ENCODE data around the gene GRID1. TPM values are rescaled to one million over a fixed set of nuclear protein-coding genes. Genes with fewer than 3 reads are reported as not detected.

Gene GRID1
- total RNA-seq, 1 experiment from 2014 or later, result 5.6 TPM

- H3K79me2 ChIP-seq (ENCODE audit: insufficient read depth, low read length), result no peaks in the 10 kb centered on the region
- H3K27ac ChIP-seq (ENCODE audit: low read depth, low read length), result no peak overlapping the region
- CTCF ChIA-PET, result interaction anchor here (2.3 kb wide), 1 partner anchor 9 kb away, joined by 6 read pairs; no protein-coding TSS in a partner anchor
- H3K4me3 ChIP-seq (replicated peaks in 1 of 2; ENCODE audit: low read depth in 1 of 2, low read length in 2 of 2), result no peak overlapping the region
- no peaks in the 10 kb centered on the region for H3K9me2 ChIP-seq (ENCODE audit: insufficient read depth)
- no peak overlapping the region for H2AFZ ChIP-seq (ENCODE audit: low read depth, low read length, poor library complexity, severe bottlenecking)
- H3K27me3 ChIP-seq (ENCODE audit: insufficient read depth, low read length), result no peaks in the 10 kb centered on the region
- no peak for DNase-seq (ENCODE audit: low read depth, low spot score)
- RAD21 ChIA-PET (ENCODE audit: low non-redundant PET in 1 of 2, low total read pairs in 2 of 2, uncharacterized antibody in 2 of 2, unreplicated experiment in 2 of 2), result no interaction called here
- TF ChIP-seq EZH2phosphoT487 (IDR thresholded peaks at IDR 0.05; ENCODE audit: borderline replicate concordance), result no peak
- TF ChIP-seq SRF (IDR thresholded peaks at IDR 0.05; ENCODE audit: low read depth), result no peak
- TF ChIP-seq EGR1 (IDR thresholded peaks at IDR 0.05; ENCODE audit: low read depth), result no peak
- no peak for TF ChIP-seq SP1 (IDR thresholded peaks at IDR 0.05; ENCODE audit: low read depth)
- no peak for TF ChIP-seq MAX (IDR thresholded peaks at IDR 0.05)
- TF ChIP-seq EZH2 (IDR thresholded peaks at IDR 0.05), result no peak
- no peak for TF ChIP-seq ELF1 (IDR thresholded peaks at IDR 0.05; ENCODE audit: borderline replicate concordance, low read depth)
- no peak for TF ChIP-seq ZBTB33 (IDR thresholded peaks at IDR 0.05; ENCODE audit: extremely low read depth, insufficient replicate concordance, low read length)
- TF ChIP-seq CBX3 (IDR thresholded peaks at IDR 0.05; ENCODE audit: low read depth), result no peak
- no peak for TF ChIP-seq REST (IDR thresholded peaks at IDR 0.05; ENCODE audit: low read depth)
- TF ChIP-seq CEBPB (IDR thresholded peaks at IDR 0.05; ENCODE audit: low read depth), result no peak
- TF ChIP-seq TCF7L2 (IDR thresholded peaks at IDR 0.05; ENCODE audit: borderline replicate concordance, extremely low read depth, insufficient read depth, insufficient read length), result no peak
- TF ChIP-seq ZFX (IDR thresholded peaks at IDR 0.05), result no peak
- TF ChIP-seq ZNF274 (IDR thresholded peaks at IDR 0.05; ENCODE audit: low read depth, low read length), result no peak
- no peak for TF ChIP-seq CTCF (IDR thresholded peaks at IDR 0.05 in 2 of 3, conservative IDR thresholded peaks at IDR 0.05 in 1 of 3; ENCODE audit: borderline replicate concordance in 1 of 3, insufficient read depth in 1 of 3, low read depth in 2 of 3, low read length in 2 of 3)
- TF ChIP-seq FOSL1 (IDR thresholded peaks at IDR 0.05; ENCODE audit: low read depth), result no peak
- TF ChIP-seq SIN3A (IDR thresholded peaks at IDR 0.05; ENCODE audit: low read depth), result no peak
- no peak for TF ChIP-seq ATF3 (IDR thresholded peaks at IDR 0.05)
- TF ChIP-seq RAD21 (IDR thresholded peaks at IDR 0.05; ENCODE audit: low read depth), result no peak
- BruUV-seq (replicated peaks), result no TSS peak
- no peaks in the 10 kb centered on the region for H3K4me1 ChIP-seq (ENCODE audit: control insufficient read depth in 1 of 2, insufficient read depth in 2 of 2, low read length in 2 of 2)
- no peak overlapping the region for H3K4me2 ChIP-seq (ENCODE audit: low read length)
- no peak for ATAC-seq
- H3K9ac ChIP-seq (ENCODE audit: low read length), result no peak overlapping the region
- H4K20me1 ChIP-seq (ENCODE audit: insufficient read depth), result no peaks in the 10 kb centered on the region
- intact Hi-C loops (cut with micrococcal nuclease), result no loop called here
- no peaks in the 10 kb centered on the region for H3K36me3 ChIP-seq (ENCODE audit: control insufficient read depth in 1 of 2, insufficient read depth in 2 of 2, low read length in 2 of 2)
- POLR2A ChIA-PET, result no interaction called here
- H3K9me3 ChIP-seq (ENCODE audit: control insufficient read depth in 1 of 2, insufficient read depth in 1 of 2, low read depth in 1 of 2, low read length in 2 of 2), result no peaks in the 10 kb centered on the region
Observed at GRCh38 chr10:86391236-86391840, 24.7 kb upstream of the GRID1 start.

Measured in HCT116 (cell line).